HG03175 (cell line): ENCODE data around the gene SCN4B.

ENCODE experiments used
- ATAC-seq: cut with Tn5 transposase; IDR thresholded peaks from one replicate; pipeline ENCODE4 v1.9.1; 2021; ENCODE audit warnings: mild to moderate bottlenecking, moderate library complexity; ENCODE audit not compliant: unreplicated experiment

The SCN4B gene

GRCh38 chr11:118135051-118135795 lies 17.4 kb downstream of the SCN4B start:
- ATAC-seq = no peak

GRCh38 chr11:118133816-118134215 lies 18.8 kb downstream of the SCN4B start:
- no peak for ATAC-seq

GRCh38 chr11:118132385-118133151 lies 20.1 kb downstream of the SCN4B start:
- no peak for ATAC-seq

GRCh38 chr11:118129471-118130172 lies 23.0 kb downstream of the SCN4B start:
- no peak for ATAC-seq

- no peak for ATAC-seq
Measured at GRCh38 chr11:118128721-118129470, 23.7 kb downstream of the SCN4B start.

GRCh38 chr11:118128310-118128709 lies 24.3 kb downstream of the SCN4B start:
- ATAC-seq = no peak

DNA sequence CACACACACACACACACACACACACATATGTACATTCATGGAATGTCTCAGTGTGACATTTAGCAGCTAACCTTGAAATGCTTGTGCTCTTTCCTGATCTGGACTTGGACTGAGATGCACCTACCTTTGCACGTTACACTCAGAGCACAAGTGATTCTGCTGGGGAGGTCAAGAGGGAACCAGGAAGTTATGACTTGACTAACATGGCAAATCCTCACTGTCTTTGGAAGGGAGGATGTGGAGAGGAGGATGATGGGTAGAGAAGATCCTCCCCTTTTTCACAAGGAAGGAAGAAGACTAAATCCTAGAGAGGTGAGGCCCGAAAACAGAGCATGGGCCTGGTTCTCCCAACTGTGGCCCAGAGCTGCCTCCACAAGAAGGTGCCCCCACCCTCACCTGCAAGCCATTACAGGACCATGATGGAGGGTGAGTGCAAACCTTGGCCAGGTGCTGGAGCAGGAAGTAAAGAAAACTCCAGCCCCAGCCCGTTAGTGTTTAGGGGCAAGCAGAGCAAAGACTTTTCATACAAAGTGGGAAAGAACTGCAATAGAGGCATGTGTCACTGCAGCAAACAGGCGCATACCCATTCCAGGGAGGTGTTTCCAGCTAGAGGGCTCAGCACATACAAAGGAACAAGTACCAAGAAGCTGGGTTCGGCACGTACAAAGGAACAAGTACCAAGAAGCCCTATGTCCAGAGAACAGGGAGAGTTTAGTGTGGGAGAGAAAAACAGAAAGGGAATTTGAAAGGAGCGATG lies 26.4 kb downstream of the SCN4B start:
- ATAC-seq = no peak

- ATAC-seq = no peak
Measured at GRCh38 chr11:118124929-118125535, 27.6 kb downstream of the SCN4B start.

DNA sequence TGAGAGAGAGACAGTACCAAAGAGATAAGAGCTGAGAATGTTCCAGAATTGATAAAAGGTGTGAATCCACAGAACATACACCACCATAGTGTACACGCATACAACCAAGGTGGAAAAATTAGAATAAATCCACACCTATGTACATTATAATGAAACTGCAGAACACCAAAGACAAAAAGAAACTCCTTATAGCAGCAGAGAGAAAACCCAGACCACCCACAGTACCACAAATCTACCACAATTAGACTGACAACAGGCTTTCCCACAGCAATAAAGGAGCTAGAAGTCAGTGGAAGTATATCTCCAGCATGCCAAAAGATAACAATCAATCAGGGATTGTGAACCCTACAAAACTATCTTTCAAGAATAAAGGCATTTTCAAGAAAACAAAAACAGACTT lies 31.8 kb downstream of the SCN4B start:
- ATAC-seq = no peak

DNA sequence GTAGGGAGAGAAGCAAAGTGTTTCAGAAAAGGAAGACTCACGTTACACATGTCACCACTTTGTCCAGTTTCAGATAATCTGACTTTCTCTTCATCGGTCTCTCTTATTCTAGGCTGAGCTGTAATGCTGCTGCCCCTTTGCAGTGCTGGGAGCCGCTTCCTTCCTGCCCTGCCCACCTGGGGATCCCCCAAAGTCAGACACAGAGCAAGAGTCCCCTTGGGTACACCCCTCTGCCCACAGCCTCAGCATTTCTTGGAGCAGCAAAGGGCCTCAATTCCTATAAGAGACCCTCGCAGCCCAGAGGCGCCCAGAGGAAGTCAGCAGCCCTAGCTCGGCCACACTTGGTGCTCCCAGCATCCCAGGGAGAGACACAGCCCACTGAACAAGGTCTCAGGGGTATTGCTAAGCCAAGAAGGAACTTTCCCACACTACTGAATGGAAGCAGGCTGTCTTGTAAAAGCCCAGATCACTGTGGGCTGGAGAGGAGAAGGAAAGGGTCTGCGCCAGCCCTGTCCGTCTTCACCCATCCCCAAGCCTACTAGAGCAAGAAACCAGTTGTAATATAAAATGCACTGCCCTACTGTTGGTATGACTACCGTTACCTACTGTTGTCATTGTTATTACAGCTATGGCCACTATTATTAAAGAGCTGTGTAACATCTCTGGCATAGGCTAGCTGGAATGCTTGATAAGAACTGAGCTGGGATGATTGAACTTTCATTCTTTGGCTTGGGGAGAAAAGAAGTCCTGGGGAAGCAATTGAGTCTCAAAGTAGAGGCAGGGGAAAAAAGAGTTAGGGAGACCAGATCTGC lies 34.6 kb downstream of the SCN4B start:
- peak; percentile 49 for ATAC-seq

DNA sequence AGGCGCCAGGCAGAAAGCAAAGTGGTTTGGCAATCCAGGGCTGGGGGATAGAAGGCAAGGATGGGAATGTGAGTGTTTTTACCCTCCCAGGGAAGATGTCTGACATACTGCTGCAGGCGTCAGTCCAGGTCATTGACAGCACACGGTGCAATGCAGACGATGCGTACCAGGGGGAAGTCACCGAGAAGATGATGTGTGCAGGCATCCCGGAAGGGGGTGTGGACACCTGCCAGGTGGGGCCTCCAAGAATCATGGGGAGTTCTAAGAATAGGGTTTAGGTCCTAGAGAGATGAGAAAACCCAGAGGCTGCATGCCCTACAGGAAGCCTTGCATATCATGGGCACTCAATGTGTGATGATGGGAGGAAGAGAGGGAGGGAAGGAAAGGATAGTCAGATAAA lies 37.6 kb downstream of the SCN4B start:
- no peak for ATAC-seq

DNA sequence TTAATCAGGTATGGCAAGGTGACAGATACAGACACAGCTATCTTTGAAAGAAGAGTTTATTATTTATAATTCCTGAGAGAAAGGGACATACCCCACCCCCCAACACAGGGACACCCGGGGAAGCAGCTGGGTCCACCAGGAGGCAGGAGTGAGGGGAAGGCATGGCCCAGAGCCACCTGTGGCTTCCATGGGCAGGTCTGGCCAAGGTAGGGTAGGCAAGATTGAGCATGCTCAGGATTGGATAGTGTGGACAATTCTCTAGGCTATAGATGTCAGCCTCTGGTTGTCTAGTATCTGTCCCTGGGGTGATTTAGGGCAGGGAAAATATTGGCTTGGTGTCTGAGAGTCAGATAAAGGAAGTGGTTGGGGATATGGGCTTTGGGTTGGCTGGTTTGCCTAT lies 38.4 kb downstream of the SCN4B start:
- no peak for ATAC-seq

DNA sequence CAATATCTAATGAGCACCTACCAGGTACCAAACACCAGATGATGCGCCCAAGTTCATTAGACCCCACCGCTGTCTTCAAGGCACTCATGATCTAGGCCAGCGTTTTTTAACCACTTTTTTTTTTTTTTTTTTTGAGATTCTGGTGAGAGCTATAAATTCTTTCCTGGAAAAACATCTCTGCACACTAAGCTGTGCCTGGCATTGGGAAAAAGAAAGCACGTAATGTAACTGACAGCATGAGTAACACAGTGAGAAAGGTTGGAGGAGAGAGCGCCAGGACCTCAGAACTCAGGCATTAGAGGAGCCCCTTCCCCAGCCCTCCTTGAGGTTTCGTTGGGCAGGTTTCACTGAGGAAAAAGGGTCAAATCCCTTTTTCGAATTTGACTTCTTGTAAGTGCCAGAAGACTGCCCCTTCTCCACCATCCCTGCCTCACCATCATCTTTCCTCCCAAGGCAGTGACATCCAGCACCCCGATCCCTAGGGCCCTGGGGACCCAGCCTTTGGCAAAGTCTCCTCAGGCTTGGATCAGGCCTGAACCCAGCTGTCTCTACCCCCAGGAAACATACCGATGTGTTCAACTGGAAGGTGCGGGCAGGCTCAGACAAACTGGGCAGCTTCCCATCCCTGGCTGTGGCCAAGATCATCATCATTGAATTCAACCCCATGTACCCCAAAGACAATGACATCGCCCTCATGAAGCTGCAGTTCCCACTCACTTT lies 39.8 kb downstream of the SCN4B start:
- ATAC-seq = no peak

DNA sequence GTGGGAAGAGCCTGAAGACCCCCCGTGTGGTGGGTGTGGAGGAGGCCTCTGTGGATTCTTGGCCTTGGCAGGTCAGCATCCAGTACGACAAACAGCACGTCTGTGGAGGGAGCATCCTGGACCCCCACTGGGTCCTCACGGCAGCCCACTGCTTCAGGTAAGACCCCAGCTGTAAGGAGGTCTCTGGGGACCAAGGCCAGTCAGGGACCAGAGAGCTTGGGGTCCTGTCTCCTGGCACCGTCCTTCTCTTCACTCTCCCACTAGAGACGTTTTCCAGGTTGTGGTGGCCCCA lies 40.9 kb downstream of the SCN4B start:
- no peak for ATAC-seq

GRCh38 chr11:118111019-118111743 lies 41.4 kb downstream of the SCN4B start:
- ATAC-seq = no peak

DNA sequence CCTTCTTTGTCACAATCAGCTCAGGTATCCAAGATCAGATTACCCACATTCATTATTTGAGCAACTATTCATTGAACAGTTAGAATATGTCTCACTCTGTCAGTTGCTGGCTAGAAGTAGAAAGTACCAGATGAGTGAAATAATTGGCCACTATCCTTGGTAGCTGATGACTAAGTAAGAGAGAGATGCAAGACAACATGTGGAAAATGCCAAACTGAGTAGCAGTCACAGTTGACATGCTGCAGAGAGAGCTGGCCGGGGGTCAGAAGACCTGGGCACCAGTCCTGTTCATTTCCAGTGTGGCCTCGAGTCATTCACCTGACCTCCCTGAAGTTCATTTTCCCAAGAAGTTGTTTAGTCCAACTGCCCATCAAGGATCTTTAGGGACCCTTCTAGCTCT lies 43.4 kb downstream of the SCN4B start:
- no peak for ATAC-seq

DNA sequence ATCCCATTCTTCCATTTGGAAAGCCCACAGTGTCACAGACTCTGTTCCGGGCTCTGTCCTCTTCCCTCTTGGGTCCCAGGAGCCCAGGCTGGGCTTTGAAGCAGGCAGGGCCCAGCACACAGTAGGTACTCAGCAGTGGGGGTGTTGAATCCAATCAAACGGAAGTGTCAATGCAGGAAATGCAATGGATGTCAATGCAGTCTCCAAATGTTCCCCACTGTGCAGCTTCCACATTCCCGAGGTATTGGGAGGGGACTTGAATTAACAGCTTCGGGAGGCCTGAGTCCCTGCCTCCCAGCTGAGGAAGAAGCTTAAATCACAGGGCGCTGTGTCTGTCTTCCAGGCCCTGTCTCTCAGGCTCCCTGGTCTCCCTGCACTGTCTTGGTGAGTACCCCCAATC lies 44.1 kb downstream of the SCN4B start:
- no peak for ATAC-seq

GRCh38 chr11:118106789-118107335 lies 45.8 kb downstream of the SCN4B start:
- ATAC-seq = no peak
